K562 (cell line): ENCODE data around the gene MYO16. TPM values are rescaled to one million over a fixed set of nuclear protein-coding genes. Genes with fewer than 3 reads are reported as not detected.

Source experiments
- ATAC-seq: fragments of 200-7000 bp; cut with Tn5 transposase; 3 replicates; pipeline ENCODE4 v1.9.1; 2020; ENCODE audit warnings: moderate library complexity
- BruUV-seq: library from RNA; stranded (reverse); fragments of 400-500 nt; replicated peaks from 2 replicates; lab custom pipeline; 2021; lab: Mats Ljungman, UMichigan
- CTCF ChIA-PET: fragments of 300-600 bp; formaldehyde crosslinking; extraction: SDS; loops from one replicate; lab custom pipeline; 2021; ENCODE audit warnings: low intra/inter-chr PET ratio; lab: Yijun Ruan, JAX
- POLR2A ChIA-PET: fragments of 300-600, 350-650 bp; sonication (Branson Sonifier 250); formaldehyde crosslinking; extraction: SDS; loops from one replicate; lab custom pipeline; 2021; ENCODE audit warnings: antibody characterized with exemption, inconsistent platforms; lab: Yijun Ruan, JAX
- DNase-seq, 4 experiments: peaks; one replicate each; pipeline versions ENCODE4 v3.0.0 to v3.0.0-alpha.2; 2011 to 2018; ENCODE audit warnings: low spot score in 3 of 4, mixed read lengths in 3 of 4; ENCODE audit errors: extremely low read depth in 1 of 4
- FAIRE-seq: peaks from 2 replicates; lab custom pipeline; 2011; peaks lifted over from hg19 to GRCh38; lab: Jason Lieb, UNC
- H2AFZ ChIP-seq: 2 replicates; pipeline ENCODE4 v1.6.0; 2011; ENCODE audit warnings: low read depth, low read length, control low read depth, inconsistent platforms
- H3K27ac ChIP-seq: fragments of 200-600 bp; 3 replicates; pipeline ENCODE4 v1.8.0; 2011; ENCODE audit warnings: low read depth, mild to moderate bottlenecking, control low read depth, inconsistent platforms, low read length, moderate library complexity, mixed read lengths; ENCODE audit errors: extremely low read depth
- H3K27me3 ChIP-seq, 2 experiments: fragments of 300-600 bp in 1 of 2; 2 replicates in 1 of 2; 3 replicates in 1 of 2; pipeline versions ENCODE4 v1.6.0 to v1.8.0; 2011; ENCODE audit warnings: inconsistent platforms in 2 of 2, low read length in 2 of 2, mild to moderate bottlenecking in 1 of 2, mixed read lengths in 1 of 2, moderate library complexity in 1 of 2; ENCODE audit not compliant: control insufficient read depth in 2 of 2, insufficient read depth in 2 of 2
- H3K36me3 ChIP-seq: fragments of 300-600 bp; 3 replicates; pipeline ENCODE4 v1.8.0; 2011; ENCODE audit warnings: mild to moderate bottlenecking, low read length, inconsistent platforms; ENCODE audit not compliant: control insufficient read depth, insufficient read depth
- H3K4me1 ChIP-seq, 2 experiments: fragments of 200-600 bp in 1 of 2; replicated peaks in 1 of 2; 2 replicates in 1 of 2; 3 replicates in 1 of 2; pipeline versions ENCODE4 v1.5.1 to v1.8.0; 2011; ENCODE audit warnings: inconsistent platforms in 2 of 2, low read length in 2 of 2, mild to moderate bottlenecking in 1 of 2, mixed read lengths in 1 of 2, moderate library complexity in 1 of 2; ENCODE audit not compliant: control insufficient read depth in 2 of 2, insufficient read depth in 2 of 2
- H3K4me2 ChIP-seq: 2 replicates; pipeline ENCODE4 v1.6.1; 2011; ENCODE audit warnings: low read length, control low read depth, inconsistent platforms, mixed read lengths; ENCODE audit not compliant: insufficient read depth
- H3K4me3 ChIP-seq: fragments of 200-600 bp; sonication (generic), shearing (Covaris generic); 2 replicates; pipeline ENCODE4 v1.5.1; 2016; ENCODE audit warnings: control low read depth, inconsistent platforms
- H3K79me2 ChIP-seq: fragments of 200-600 bp; 3 replicates; pipeline ENCODE4 v1.8.0; 2011; ENCODE audit warnings: low read length, inconsistent platforms; ENCODE audit not compliant: control insufficient read depth, insufficient read depth
- H3K9ac ChIP-seq, 2 experiments: 2 replicates each; pipeline versions ENCODE4 v1.6.0 to v1.6.1; 2011; ENCODE audit warnings: low read depth in 2 of 2, low read length in 2 of 2, control low read depth in 1 of 2, inconsistent platforms in 1 of 2, mild to moderate bottlenecking in 1 of 2, mixed read lengths in 1 of 2; ENCODE audit not compliant: insufficient read depth in 1 of 2
- H3K9me1 ChIP-seq: one replicate; pipeline ENCODE4 v1.6.0; 2011; ENCODE audit warnings: inconsistent platforms, mild to moderate bottlenecking, low read length, moderate library complexity; ENCODE audit not compliant: control insufficient read depth, insufficient read depth
- H3K9me3 ChIP-seq: replicated peaks from 2 replicates; pipeline ENCODE4 v1.5.1; 2011; ENCODE audit warnings: low read depth, low read length, inconsistent platforms; ENCODE audit not compliant: control insufficient read depth, insufficient read depth
- H4K20me1 ChIP-seq: replicated peaks from 2 replicates; pipeline ENCODE4 v1.6.1; 2011; ENCODE audit warnings: low read length, inconsistent platforms, mixed read lengths; ENCODE audit not compliant: control insufficient read depth, insufficient read depth
- CCNT2 ChIP-seq: IDR thresholded peaks from 2 replicates; pipeline ENCODE4 v1.6.1; 2011; ENCODE audit warnings: borderline replicate concordance, low read depth, mild to moderate bottlenecking, moderate library complexity, mixed read lengths, low read length; ENCODE audit not compliant: insufficient read length; ENCODE audit errors: extremely low read depth
- CREB5 ChIP-seq: fragments of 250-450 bp; sonication (Bioruptor Pico); IDR thresholded peaks from 2 replicates; pipeline ENCODE4 v1.5.0; 2020; ENCODE audit warnings: mild to moderate bottlenecking
- JUNB ChIP-seq: fragments of 450-650 bp; formaldehyde crosslinking; conservative IDR thresholded peaks from 2 replicates; pipeline ENCODE4 v1.4.0; 2020; ENCODE audit warnings: mild to moderate bottlenecking
- NR4A1 ChIP-seq, 2 experiments: fragments of 250-450 bp in 1 of 2; fragments of 450-650 bp in 1 of 2; sonication (Bioruptor Pico) in 1 of 2; IDR thresholded peaks; 2 replicates each; pipeline versions ENCODE4 v1.4.0 to v1.6.1; 2016 to 2020; ENCODE audit warnings: mild to moderate bottlenecking in 2 of 2, missing compliant biosample characterization in 1 of 2, missing genetic modification characterization in 1 of 2, moderate library complexity in 1 of 2
- PYGO2 ChIP-seq: fragments of 450-650 bp; IDR thresholded peaks from 2 replicates; pipeline ENCODE4 v1.6.1; 2016; ENCODE audit warnings: mild to moderate bottlenecking, missing genetic modification characterization, moderate library complexity, missing compliant biosample characterization
- TBL1XR1 ChIP-seq, 2 experiments: IDR thresholded peaks; 2 replicates each; pipeline ENCODE4 v1.6.1; 2012; ENCODE audit warnings: improper control_type of control experiment in 2 of 2, low read length in 2 of 2, mild to moderate bottlenecking in 1 of 2
- THRA ChIP-seq: fragments of 450-650 bp; IDR thresholded peaks from 2 replicates; pipeline ENCODE4 v1.6.1; 2017; ENCODE audit warnings: mild to moderate bottlenecking, moderate library complexity
- THRB ChIP-seq: fragments of 450-650 bp; formaldehyde crosslinking; conservative IDR thresholded peaks from 2 replicates; pipeline ENCODE4 v1.4.0; 2022; ENCODE audit warnings: mild to moderate bottlenecking, missing genetic modification characterization
- ZBTB17 ChIP-seq: fragments of 450-650 bp; formaldehyde crosslinking; IDR thresholded peaks from 2 replicates; pipeline ENCODE4 v1.4.0; 2020; ENCODE audit warnings: mild to moderate bottlenecking
- ZNF507 ChIP-seq: conservative IDR thresholded peaks from 2 replicates; pipeline ENCODE4 v1.6.1; 2017; ENCODE audit warnings: missing genetic modification characterization, missing compliant biosample characterization
- ZNF592 ChIP-seq: fragments of 450-650 bp; IDR thresholded peaks from 2 replicates; pipeline ENCODE4 v1.6.1; 2017; ENCODE audit warnings: antibody characterized with exemption, mild to moderate bottlenecking
- WGBS: fragments of 100-300 bp; shearing (Covaris generic); methylation state at CpG from one replicate; pipeline ENCODE4 v1.1.6; 2016; ENCODE audit warnings: low coverage, mixed read lengths; ENCODE audit not compliant: insufficient coverage; ENCODE audit errors: missing lambda C conversion rate; 5-methylcytosine and 5-hydroxymethylcytosine counted together
- in situ Hi-C: fragments of 300-500 bp; cut with MboI; formaldehyde crosslinking; loops from 4 replicates; pipeline ENCODE4 v1.15.0; 2018; ENCODE audit warnings: inconsistent platforms, mixed read lengths
- intact Hi-C: fragments of 100-400 bp; cut with micrococcal nuclease; formaldehyde crosslinking; loops from 2 replicates; pipeline ENCODE4 v1.14.2; 2022
- polyA plus RNA-seq, 8 experiments: library from polyadenylated mRNA; depleted of rRNA in 4 of 8; stranded (reverse) in 5 of 8; unstranded in 3 of 8; fragments of >200 nt; fragmentation: Nextera tagmentation in 2 of 8; fragmentation: Illumina TruSeq in 1 of 8; extraction: Ambion mirVana in 2 of 8; extraction: Trizol in 1 of 8; gene quantifications; 2 replicates each; pipeline versions ENCODE4 v1.2.1 to v1.2.3, GENCODE V29; 2011 to 2014; ENCODE audit warnings: inconsistent platforms in 1 of 8, missing spikeins in 1 of 8
- total RNA-seq, 7 experiments: library from RNA; depleted of rRNA in 6 of 7; stranded (reverse); fragments of >200 nt in 6 of 7; fragmentation: Illumina TruSeq in 2 of 7; extraction: Trizol in 2 of 7; gene quantifications; 2 replicates each; pipeline versions ENCODE4 v1.2.1 to v1.2.3, GENCODE V29; 2011 to 2021; ENCODE audit warnings: low replicate concordance in 1 of 7

The MYO16 gene
- total and polyA plus RNA-seq, 9 of the 15 experiments (the other 6 are each of a cell fraction or from before 2014, with no cell fraction given), result 4.3 to 45.7 (median 12.1) TPM

- H3K27ac ChIP-seq, result no peak overlapping the region
- no peak for FAIRE-seq
- in situ Hi-C loops, result no loop called here
- TF ChIP-seq PYGO2 (no peak), TBL1XR1 (IDR thresholded peaks at IDR 0.05; ENCODE audit: low read length in 2 of 2) (no peak), CCNT2 (no peak), JUNB (CRISPR knock-in tag) (no peak), THRA (no peak), ZNF592 (no peak), THRB (CRISPR knock-in tag) (no peak), ZBTB17 (CRISPR knock-in tag) (no peak), CREB5 (CRISPR knock-in tag) (no peak), ZNF507 (tag) (no peak), NR4A1 (CRISPR knock-in tag; IDR thresholded peaks at IDR 0.05) (no peak), NR4A1 (tag; IDR thresholded peaks at IDR 0.05) (no peak)
These were observed 625.9 kb downstream of the MYO16 start for GRCh38 chr13:109255141-109255856.

More at GRCh38 chr13:109255141-109255856, 625.9 kb downstream of the MYO16 start:
- no peak for ATAC-seq
- no peak overlapping the region for H3K4me3 ChIP-seq
- CTCF ChIA-PET, result no interaction called here
- intact Hi-C loops, result no loop called here
- H3K27me3 ChIP-seq, result no peaks in the 10 kb centered on the region
- no TSS peak for BruUV-seq
- no peaks in the 10 kb centered on the region for H4K20me1 ChIP-seq
- no peak for DNase-seq
- H3K36me3 ChIP-seq, result no peaks in the 10 kb centered on the region
- POLR2A ChIA-PET, result no interaction called here
- no peak overlapping the region for H3K4me2 ChIP-seq
- no peak overlapping the region for H3K9ac ChIP-seq
- no peaks in the 10 kb centered on the region for H3K79me2 ChIP-seq
- 0% methylated on average over 4 of the region's 4 CpGs for WGBS
- no peak overlapping the region for H2AFZ ChIP-seq
- H3K4me1 ChIP-seq, result no peaks in the 10 kb centered on the region
- H3K9me3 ChIP-seq, result no peaks in the 10 kb centered on the region
- H3K9me1 ChIP-seq, result no peaks in the 10 kb centered on the region
